ENCODE data around the gene RAB11FIP3. TPM values are rescaled to one million over a fixed set of nuclear protein-coding genes. Genes with fewer than 3 reads are reported as not detected.

The RAB11FIP3 gene
- total and polyA plus RNA-seq, 7 experiments from 2014 or later = 0.71 to 53.0 (median 43.3) TPM

GRCh38 chr16:526181-527014 is 100.9 kb downstream of the RAB11FIP3 start:
- Histone ChIP-seq H3K4me3 (ENCODE audit: low read length) (peak overlapping the region; percentile 78), H3K27me3 (ENCODE audit: control insufficient read depth in 2 of 2, insufficient read depth in 2 of 2, low read length in 2 of 2) (no peaks in the 10 kb centered on the region), H3K4me1 (ENCODE audit: control insufficient read depth in 2 of 2, insufficient read depth in 2 of 2, low read length in 2 of 2) (peaks cover 26 to 28% of the 10 kb centered on the region in 2 donors), H3K9me3 (ENCODE audit: control insufficient read depth in 2 of 3, low read length in 3 of 3) (no peaks in the 10 kb centered on the region), H3K36me3 (ENCODE audit: control insufficient read depth in 2 of 3, insufficient read depth in 3 of 3, low read length in 3 of 3) (no peaks in the 10 kb centered on the region), H3K27ac (ENCODE audit: low read depth, low read length) (peak overlapping the region; percentile 97)
- ChIA-PET CTCF (interaction anchor here (1.0 kb wide), 1 partner anchor 98 kb away, joined by 4 read pairs; no protein-coding TSS in a partner anchor), POLR2A (interaction anchor here (0.8 to 1.0 kb wide), 2 partner anchors 40 to 110 kb away, joined by 3 to 5 read pairs; partner anchors contain the start of genes METTL26 and NHLRC4)
- peaks cover 21 to 38% (median 30%) of the 10 kb centered on the region in 7 donors for H3K4me1 Mint-ChIP-seq
- DNase-seq (peak in 3 of 9 donors; percentile 17 to 29 (median 25)), ATAC-seq (no peak)
- intact Hi-C loops (cut with micrococcal nuclease) = loop anchor here (1.0 to 5.0 kb wide), 8 partner anchors 43 to 826 kb away; partner anchors contain the start of genes METTL26 (in 2 of the 2), RAB11FIP3 (in 2 of the 2), DECR2 (in 1 of the 2) and FAM234A (in 1 of the 2)
- H3K4me3 Mint-ChIP-seq = peak overlapping the region; percentile 69 to 86 (median 81)
- no peaks in the 10 kb centered on the region for H3K27me3 Mint-ChIP-seq
- H3K36me3 Mint-ChIP-seq = peaks cover 0 to 2% (median 0%) of the 10 kb centered on the region in 5 donors
- H3K27ac Mint-ChIP-seq = peak overlapping the region; percentile 68 to 91 (median 74)
- no peaks in the 10 kb centered on the region for H3K9me3 Mint-ChIP-seq

GRCh38 chr16:527015-527903 is 101.8 kb downstream of the RAB11FIP3 start, which contains the start of gene CAPN15:
Gene CAPN15, plus strand, starts transcription at chr16:527712. Its CDS starts 19,127 bp downstream, at chr16:546839.
- Histone ChIP-seq H3K4me1 (ENCODE audit: control insufficient read depth in 2 of 2, insufficient read depth in 2 of 2, low read length in 2 of 2) (peaks cover 26 to 28% of the 10 kb centered on the region in 2 donors), H3K36me3 (ENCODE audit: control insufficient read depth in 2 of 3, insufficient read depth in 3 of 3, low read length in 3 of 3) (no peaks in the 10 kb centered on the region), H3K9me3 (ENCODE audit: control insufficient read depth in 2 of 3, low read length in 3 of 3) (no peaks in the 10 kb centered on the region), H3K27me3 (ENCODE audit: control insufficient read depth in 2 of 2, insufficient read depth in 2 of 2, low read length in 2 of 2) (no peaks in the 10 kb centered on the region), H3K4me3 (ENCODE audit: low read length) (peak within 1 kb of the TSS; percentile 78), H3K27ac (ENCODE audit: low read depth, low read length) (peak within 1 kb of the TSS; percentile 97)
- DNase-seq = peak; percentile 79 to 93 (median 89)
- Mint-ChIP-seq H3K36me3 (peaks cover 0 to 2% (median 0%) of the 10 kb centered on the region in 5 donors), H3K4me3 (peak within 1 kb of the TSS; percentile 83 to 93 (median 88)), H3K9me3 (no peaks in the 10 kb centered on the region), H3K4me1 (peaks cover 21 to 38% (median 30%) of the 10 kb centered on the region in 7 donors), H3K27me3 (no peaks in the 10 kb centered on the region), H3K27ac (peak within 1 kb of the TSS; percentile 68 to 93 (median 83))
- intact Hi-C loops (cut with micrococcal nuclease) = loop anchor here (1.0 to 5.0 kb wide), 8 partner anchors 42 to 825 kb away; partner anchors contain the start of genes METTL26 (in 2 of the 2), RAB11FIP3 (in 2 of the 2), DECR2 (in 1 of the 2) and FAM234A (in 1 of the 2)
- CTCF ChIA-PET = interaction anchor here (1.0 kb wide), 1 partner anchor 99 kb away, joined by 4 read pairs; no protein-coding TSS in a partner anchor
- peak; percentile 91 for ATAC-seq
- POLR2A ChIA-PET = interaction anchor here (0.8 to 1.0 kb wide), 2 partner anchors 39 to 109 kb away, joined by 3 to 5 read pairs; partner anchors contain the start of genes METTL26 and NHLRC4

GRCh38 chr16:528111-529011 is 102.9 kb downstream of the RAB11FIP3 start:
- peak overlapping the region; percentile 83 to 93 (median 88) for H3K4me3 Mint-ChIP-seq
- ATAC-seq (no peak), DNase-seq (peak in 8 of 9 donors; percentile 14 to 65 (median 28))
- no peaks in the 10 kb centered on the region for H3K9me3 ChIP-seq (ENCODE audit: control insufficient read depth in 2 of 3, low read length in 3 of 3)
- CTCF ChIA-PET = interaction anchor here (1.1 kb wide), 1 partner anchor 11 kb away, joined by 3 read pairs; no protein-coding TSS in a partner anchor
- peaks cover 0 to 2% (median 0%) of the 10 kb centered on the region in 5 donors for H3K36me3 Mint-ChIP-seq
- peak overlapping the region; percentile 79 for H3K27ac ChIP-seq (ENCODE audit: low read depth, low read length)
- peaks cover 26 to 28% of the 10 kb centered on the region in 2 donors for H3K4me1 ChIP-seq (ENCODE audit: control insufficient read depth in 2 of 2, insufficient read depth in 2 of 2, low read length in 2 of 2)
- H3K27me3 ChIP-seq (ENCODE audit: control insufficient read depth in 2 of 2, insufficient read depth in 2 of 2, low read length in 2 of 2) = no peaks in the 10 kb centered on the region
- peak overlapping the region; percentile 69 for H3K4me3 ChIP-seq (ENCODE audit: low read length)
- H3K4me1 Mint-ChIP-seq = peaks cover 21 to 33% (median 30%) of the 10 kb centered on the region in 7 donors
- H3K9me3 Mint-ChIP-seq = no peaks in the 10 kb centered on the region
- no peaks in the 10 kb centered on the region for H3K36me3 ChIP-seq (ENCODE audit: control insufficient read depth in 2 of 3, insufficient read depth in 3 of 3, low read length in 3 of 3)
- intact Hi-C loops (cut with micrococcal nuclease) = loop anchor here (2.0 to 5.0 kb wide), 5 partner anchors 40 to 824 kb away; partner anchors contain the start of genes DECR2 (in 1 of the 2), FAM234A (in 1 of the 2), GNPTG (in 1 of the 2) and MRPL28 (in 1 of the 2)
- POLR2A ChIA-PET = interaction anchor here (1.4 kb wide), 1 partner anchor 44 kb away, joined by 5 read pairs; no protein-coding TSS in a partner anchor
- no peaks in the 10 kb centered on the region for H3K27me3 Mint-ChIP-seq
- peak overlapping the region; percentile 46 to 93 (median 83) for H3K27ac Mint-ChIP-seq

GRCh38 chr16:529012-529575 is 103.6 kb downstream of the RAB11FIP3 start:
- peak overlapping the region; percentile 79 for H3K27ac ChIP-seq (ENCODE audit: low read depth, low read length)
- no peaks in the 10 kb centered on the region for H3K9me3 ChIP-seq (ENCODE audit: control insufficient read depth in 2 of 3, low read length in 3 of 3)
- intact Hi-C loops (cut with micrococcal nuclease) = loop anchor here (2.0 to 5.0 kb wide), 5 partner anchors 40 to 823 kb away; partner anchors contain the start of genes DECR2 (in 1 of the 2), FAM234A (in 1 of the 2), GNPTG (in 1 of the 2) and MRPL28 (in 1 of the 2)
- H3K4me3 Mint-ChIP-seq = peak overlapping the region; percentile 83 to 93 (median 88)
- H3K4me3 ChIP-seq (ENCODE audit: low read length) = peak overlapping the region; percentile 69
- POLR2A ChIA-PET = interaction anchor here (1.4 kb wide), 1 partner anchor 43 kb away, joined by 5 read pairs; no protein-coding TSS in a partner anchor
- H3K27me3 Mint-ChIP-seq = no peaks in the 10 kb centered on the region
- H3K36me3 Mint-ChIP-seq = peaks cover 0 to 2% (median 0%) of the 10 kb centered on the region in 5 donors
- peak overlapping the region; percentile 46 to 93 (median 83) for H3K27ac Mint-ChIP-seq
- CTCF ChIA-PET = interaction anchor here (1.1 kb wide), 1 partner anchor 12 kb away, joined by 3 read pairs; no protein-coding TSS in a partner anchor
- H3K4me1 ChIP-seq (ENCODE audit: control insufficient read depth in 2 of 2, insufficient read depth in 2 of 2, low read length in 2 of 2) = peaks cover 26 to 28% of the 10 kb centered on the region in 2 donors
- no peaks in the 10 kb centered on the region for H3K36me3 ChIP-seq (ENCODE audit: control insufficient read depth in 2 of 3, insufficient read depth in 3 of 3, low read length in 3 of 3)
- peaks cover 21 to 33% (median 30%) of the 10 kb centered on the region in 7 donors for H3K4me1 Mint-ChIP-seq
- H3K9me3 Mint-ChIP-seq = no peaks in the 10 kb centered on the region
- ATAC-seq (no peak), DNase-seq (peak in 1 of 9 donors; percentile 14)
- H3K27me3 ChIP-seq (ENCODE audit: control insufficient read depth in 2 of 2, insufficient read depth in 2 of 2, low read length in 2 of 2) = no peaks in the 10 kb centered on the region
